ENCODE data around the gene XRCC5.

DNA sequence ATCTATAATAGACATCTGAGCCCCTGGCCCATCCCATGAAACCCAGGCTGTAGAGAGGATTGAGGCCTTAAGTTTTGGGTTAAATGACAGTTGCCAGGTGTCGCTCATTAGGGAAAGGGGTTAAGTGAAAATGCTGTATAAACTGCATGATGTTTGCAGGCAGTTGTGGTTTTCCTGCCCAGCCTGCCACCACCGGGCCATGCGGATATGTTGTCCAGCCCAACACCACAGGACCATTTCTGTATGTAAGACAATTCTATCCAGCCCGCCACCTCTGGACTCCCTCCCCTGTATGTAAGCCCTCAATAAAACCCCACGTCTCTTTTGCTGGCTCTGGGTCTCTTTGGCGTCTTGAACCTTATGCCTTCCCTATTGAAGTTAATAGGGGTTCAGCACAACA lies 110.7 kb downstream of the XRCC5 start:
- TF ChIP-seq ATF2 (IDR thresholded peaks at IDR 0.05; ENCODE audit: low read length) (no peak), ZNF217 (IDR thresholded peaks at IDR 0.05) (no peak), CTCF (IDR thresholded peaks at IDR 0.05 in 2 of 3, conservative IDR thresholded peaks at IDR 0.05 in 1 of 3; ENCODE audit: control insufficient read depth in 2 of 3, extremely low read depth in 1 of 3, insufficient read depth in 1 of 3, low read depth in 3 of 3, low read length in 3 of 3) (no peak), CEBPB (IDR thresholded peaks at IDR 0.05; ENCODE audit: borderline replicate concordance in 1 of 2, low read depth in 2 of 2, low read length in 2 of 2) (no peak), FOS (IDR thresholded peaks at IDR 0.05; ENCODE audit: borderline replicate concordance, extremely low read depth, insufficient read length) (no peak), BHLHE40 (IDR thresholded peaks at IDR 0.05; ENCODE audit: borderline replicate concordance in 1 of 2, low read depth in 2 of 2, low read length in 1 of 2) (no peak), EZH2 (IDR thresholded peaks at IDR 0.05; ENCODE audit: borderline replicate concordance, control insufficient read depth, low read depth, low read length) (no peak), EGR1 (IDR thresholded peaks at IDR 0.05; ENCODE audit: borderline replicate concordance in 1 of 2, low read depth in 2 of 2, low read length in 2 of 2) (no peak), BACH1 (IDR thresholded peaks at IDR 0.05; ENCODE audit: borderline replicate concordance) (no peak), NR2C1 (IDR thresholded peaks at IDR 0.05) (no peak), TCF3 (IDR thresholded peaks at IDR 0.05; ENCODE audit: borderline replicate concordance, insufficient read depth, low read depth, low read length) (no peak), ZNF384 (IDR thresholded peaks at IDR 0.05; ENCODE audit: borderline replicate concordance, low read depth, low read length) (no peak)
- TF ChIP-seq, protein P1, sequence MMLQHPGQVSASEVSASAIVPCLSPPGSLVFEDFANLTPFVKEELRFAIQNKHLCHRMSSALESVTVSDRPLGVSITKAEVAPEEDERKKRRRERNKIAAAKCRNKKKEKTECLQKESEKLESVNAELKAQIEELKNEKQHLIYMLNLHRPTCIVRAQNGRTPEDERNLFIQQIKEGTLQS (IDR thresholded peaks at IDR 0.05; ENCODE audit: borderline replicate concordance, extremely low read depth, low read depth, low read length) = no peak
- TF ChIP-seq, protein P2, sequence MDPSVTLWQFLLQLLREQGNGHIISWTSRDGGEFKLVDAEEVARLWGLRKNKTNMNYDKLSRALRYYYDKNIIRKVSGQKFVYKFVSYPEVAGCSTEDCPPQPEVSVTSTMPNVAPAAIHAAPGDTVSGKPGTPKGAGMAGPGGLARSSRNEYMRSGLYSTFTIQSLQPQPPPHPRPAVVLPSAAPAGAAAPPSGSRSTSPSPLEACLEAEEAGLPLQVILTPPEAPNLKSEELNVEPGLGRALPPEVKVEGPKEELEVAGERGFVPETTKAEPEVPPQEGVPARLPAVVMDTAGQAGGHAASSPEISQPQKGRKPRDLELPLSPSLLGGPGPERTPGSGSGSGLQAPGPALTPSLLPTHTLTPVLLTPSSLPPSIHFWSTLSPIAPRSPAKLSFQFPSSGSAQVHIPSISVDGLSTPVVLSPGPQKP (IDR thresholded peaks at IDR 0.05; ENCODE audit: low read depth, low read length) = no peak

Data from GM12878 (cell line).